ENCODE measurements around the gene ACTN3.
"Not testable (repeated sequence)": the region's sequence is repeated elsewhere in the genome, so short reads cannot be mapped to it uniquely, and the experiment has no call there.

The ACTN3 gene

GRCh38 chr11:66546368-66546965 lies at the start of gene ACTN3:
ACTN3 (plus strand) TSS chr11:66546903; CDS start chr11:66546938, 35 bp downstream.
- DNase-seq: no peak

- no peak for DNase-seq
These were observed 49.5 kb upstream of the ACTN3 start for GRCh38 chr11:66497206-66497605.

GRCh38 chr11:66498506-66498905 lies 48.2 kb upstream of the ACTN3 start:
- DNase-seq: no peak

GRCh38 chr11:66505276-66505816 lies 41.4 kb upstream of the ACTN3 start:
- DNase-seq: no peak

GRCh38 chr11:66509131-66509561 lies 37.6 kb upstream of the ACTN3 start:
- no peak for DNase-seq

GRCh38 chr11:66510271-66510989 lies 36.3 kb upstream of the ACTN3 start, which contains the start of gene BBS1:
BBS1 (plus strand) TSS chr11:66510635; CDS start chr11:66510660, 25 bp downstream.
- peak; percentile 58 to 81 (median 72) for DNase-seq

GRCh38 chr11:66510990-66511339 lies 35.7 kb upstream of the ACTN3 start:
- DNase-seq: no peak

- DNase-seq: no peak
These were observed 23.1 kb upstream of the ACTN3 start for GRCh38 chr11:66523611-66524010.

GRCh38 chr11:66524304-66525040 lies 22.2 kb upstream of the ACTN3 start:
- DNase-seq: no peak

GRCh38 chr11:66529069-66529468 lies 17.6 kb upstream of the ACTN3 start:
- DNase-seq: no peak

- no peak for DNase-seq
These were observed 17.0 kb upstream of the ACTN3 start for GRCh38 chr11:66529655-66530054.

- DNase-seq: no peak
These were observed 15.6 kb upstream of the ACTN3 start for GRCh38 chr11:66530927-66531709.

GRCh38 chr11:66531841-66532240 lies 14.9 kb upstream of the ACTN3 start:
- DNase-seq: no peak

- no peak for DNase-seq
These were observed 13.9 kb upstream of the ACTN3 start for GRCh38 chr11:66532784-66533183.

- no peak for DNase-seq
These were observed 7.4 kb upstream of the ACTN3 start for GRCh38 chr11:66539170-66539869.

GRCh38 chr11:66539870-66540213 lies 6.9 kb upstream of the ACTN3 start:
- no peak for DNase-seq

GRCh38 chr11:66540598-66540997 lies 6.1 kb upstream of the ACTN3 start:
- not testable (repeated sequence) for DNase-seq

- DNase-seq: no peak
These were observed 4.8 kb upstream of the ACTN3 start for GRCh38 chr11:66541892-66542291.

GRCh38 chr11:66542362-66542761 lies 4.3 kb upstream of the ACTN3 start:
- DNase-seq: no peak

GRCh38 chr11:66543263-66544107 lies 3.2 kb upstream of the ACTN3 start:
- peak in 2 of 4 experiments; percentile 37 to 54 for DNase-seq

GRCh38 chr11:66544952-66545351 lies 1.8 kb upstream of the ACTN3 start:
- not testable (repeated sequence) for DNase-seq

Measured in activated naive CD4-positive, alpha-beta T cell (primary cell).